GM23338 (cell line): ENCODE results near the gene KIF2C. TPM values are rescaled to one million over a fixed set of nuclear protein-coding genes. Genes with fewer than 3 reads are reported as not detected.
A peak's percentile ranks its signal among the peaks of the same experiment; 100 is the strongest.

ENCODE experiments used
- ATAC-seq: fragments of 200-7000 bp; cut with Tn5 transposase; 3 replicates; pipeline ENCODE4 v1.9.1; 2020
- DNase-seq: peaks from one replicate; pipeline ENCODE4 v3.0.0-alpha.2; 2015; ENCODE audit warnings: low spot score
- H2AFZ ChIP-seq: fragments of 200-600 bp; sonication (generic); 2 replicates; pipeline ENCODE4 v1.8.0; 2016; ENCODE audit warnings: antibody characterized with exemption, mild to moderate bottlenecking, moderate library complexity
- H3F3A ChIP-seq: fragments of 200-600 bp; sonication (generic); replicated peaks from 2 replicates; pipeline ENCODE4 v1.8.0; 2017; ENCODE audit warnings: antibody characterized with exemption, mixed run types, low read depth
- H3K27ac ChIP-seq: fragments of 200-600 bp; sonication (generic); 2 replicates; pipeline ENCODE4 v1.6.1; 2016; ENCODE audit warnings: low read depth
- H3K27me3 ChIP-seq: fragments of 200-600 bp; sonication (generic); 2 replicates; pipeline ENCODE4 v1.8.0; 2016; ENCODE audit warnings: mild to moderate bottlenecking, mixed run types, moderate library complexity; ENCODE audit not compliant: insufficient read depth
- H3K36me3 ChIP-seq: fragments of 200-600 bp; sonication (generic); 2 replicates; pipeline ENCODE4 v1.8.0; 2016; ENCODE audit warnings: mild to moderate bottlenecking; ENCODE audit not compliant: insufficient read depth
- H3K4me1 ChIP-seq: fragments of 200-600 bp; sonication (generic); 2 replicates; pipeline ENCODE4 v1.8.0; 2016; ENCODE audit warnings: mild to moderate bottlenecking, moderate library complexity; ENCODE audit not compliant: insufficient read depth
- H3K4me2 ChIP-seq: fragments of 200-600 bp; sonication (generic); 2 replicates; pipeline ENCODE4 v1.7.1; 2017; ENCODE audit warnings: mixed run types
- H3K4me3 ChIP-seq: fragments of 200-600 bp; sonication (generic); 2 replicates; pipeline ENCODE4 v1.6.1; 2016; ENCODE audit warnings: mixed run types
- H3K79me2 ChIP-seq: fragments of 200-600 bp; sonication (generic); replicated peaks from 2 replicates; pipeline ENCODE4 v1.8.0; 2017; ENCODE audit warnings: mild to moderate bottlenecking; ENCODE audit not compliant: insufficient read depth
- H3K9me2 ChIP-seq: fragments of 200-600 bp; sonication (generic); 2 replicates; pipeline ENCODE4 v1.8.0; 2017; ENCODE audit not compliant: insufficient read depth
- H4K20me1 ChIP-seq: fragments of 200-600 bp; sonication (generic); replicated peaks from 2 replicates; pipeline ENCODE4 v1.8.0; 2017; ENCODE audit warnings: mild to moderate bottlenecking; ENCODE audit not compliant: insufficient read depth
- H3K27ac Mint-ChIP-seq: 2 replicates; pipeline ENCODE4 v1.8.0; 2020; ENCODE audit warnings: inconsistent platforms, mild to moderate bottlenecking, moderate library complexity, mixed read lengths
- H3K27me3 Mint-ChIP-seq: 3 replicates; pipeline ENCODE4 v1.8.0; 2022; ENCODE audit warnings: low read depth, mild to moderate bottlenecking, moderate library complexity, mixed read lengths, inconsistent platforms; ENCODE audit not compliant: insufficient read depth, poor library complexity
- H3K36me3 Mint-ChIP-seq: 3 replicates; pipeline ENCODE4 v1.8.0; 2021; ENCODE audit warnings: low read depth, mild to moderate bottlenecking, inconsistent platforms, moderate library complexity, mixed read lengths
- H3K4me1 Mint-ChIP-seq: 3 replicates; pipeline ENCODE4 v1.8.0; 2020; ENCODE audit warnings: mild to moderate bottlenecking, inconsistent platforms, mixed read lengths
- H3K4me3 Mint-ChIP-seq: 3 replicates; pipeline ENCODE4 v1.8.0; 2021; ENCODE audit warnings: moderate library complexity, mild to moderate bottlenecking, inconsistent platforms, mixed read lengths
- H3K9me3 Mint-ChIP-seq: 3 replicates; pipeline ENCODE4 v1.8.0; 2020; ENCODE audit warnings: moderate library complexity, mild to moderate bottlenecking, inconsistent platforms, mixed read lengths
- CREB1 ChIP-seq: fragments of 250-450 bp; sonication (Bioruptor Pico); IDR thresholded peaks from 2 replicates; pipeline ENCODE4 v1.5.0; 2020; ENCODE audit warnings: low read depth, mild to moderate bottlenecking, moderate library complexity
- EZH2 ChIP-seq: fragments of 200-600 bp; sonication (generic); IDR thresholded peaks from one replicate; pipeline ENCODE4 v1.8.0; 2017; ENCODE audit warnings: antibody characterized with exemption, mild to moderate bottlenecking, low read depth; ENCODE audit not compliant: unreplicated experiment
- JUNB ChIP-seq: IDR thresholded peaks from one replicate; pipeline ENCODE4 v1.6.1; 2016; ENCODE audit warnings: antibody characterized with exemption; ENCODE audit not compliant: unreplicated experiment
- STAT1 ChIP-seq: IDR thresholded peaks from one replicate; pipeline ENCODE4 v1.6.1; 2016; ENCODE audit warnings: antibody characterized with exemption; ENCODE audit not compliant: unreplicated experiment
- ZNF331 ChIP-seq: fragments of 250-450 bp; sonication (Bioruptor Pico); IDR thresholded peaks from 2 replicates; pipeline ENCODE4 v1.5.0; 2020; ENCODE audit warnings: low read depth, mild to moderate bottlenecking, moderate library complexity
- polyA plus RNA-seq: library from polyadenylated mRNA; unstranded; fragments of >200 nt; fragmentation: Nextera tagmentation; extraction: Ambion mirVana; gene quantifications from 2 replicates; pipeline ENCODE4 v1.2.1, GENCODE V29; 2016
- total RNA-seq: library from RNA; depleted of rRNA; stranded (reverse); fragments of >200 nt; shearing (Covaris generic); gene quantifications from 2 replicates; pipeline ENCODE4 v1.2.3, GENCODE V29; 2014
- TF ChIP-seq, protein P1 (sequence below): fragments of 250-450 bp; sonication (Bioruptor Pico); IDR thresholded peaks from 2 replicates; pipeline ENCODE4 v1.5.0; 2020; ENCODE audit warnings: mild to moderate bottlenecking, moderate library complexity
- TF ChIP-seq, protein P2 (sequence below), 2 experiments: fragments of 200-600 bp in 1 of 2; sonication (generic) in 1 of 2; conservative IDR thresholded peaks; 2 replicates each; pipeline versions ENCODE4 v1.5.1 to v1.6.1; 2016 to 2017; ENCODE audit warnings: antibody characterized with exemption in 2 of 2, low read depth in 2 of 2, mild to moderate bottlenecking in 2 of 2, moderate library complexity in 1 of 2

KIF2C gene
- total and polyA plus RNA-seq, 2 experiments from 2014 or later, result 38.0 to 62.9 TPM

DNA sequence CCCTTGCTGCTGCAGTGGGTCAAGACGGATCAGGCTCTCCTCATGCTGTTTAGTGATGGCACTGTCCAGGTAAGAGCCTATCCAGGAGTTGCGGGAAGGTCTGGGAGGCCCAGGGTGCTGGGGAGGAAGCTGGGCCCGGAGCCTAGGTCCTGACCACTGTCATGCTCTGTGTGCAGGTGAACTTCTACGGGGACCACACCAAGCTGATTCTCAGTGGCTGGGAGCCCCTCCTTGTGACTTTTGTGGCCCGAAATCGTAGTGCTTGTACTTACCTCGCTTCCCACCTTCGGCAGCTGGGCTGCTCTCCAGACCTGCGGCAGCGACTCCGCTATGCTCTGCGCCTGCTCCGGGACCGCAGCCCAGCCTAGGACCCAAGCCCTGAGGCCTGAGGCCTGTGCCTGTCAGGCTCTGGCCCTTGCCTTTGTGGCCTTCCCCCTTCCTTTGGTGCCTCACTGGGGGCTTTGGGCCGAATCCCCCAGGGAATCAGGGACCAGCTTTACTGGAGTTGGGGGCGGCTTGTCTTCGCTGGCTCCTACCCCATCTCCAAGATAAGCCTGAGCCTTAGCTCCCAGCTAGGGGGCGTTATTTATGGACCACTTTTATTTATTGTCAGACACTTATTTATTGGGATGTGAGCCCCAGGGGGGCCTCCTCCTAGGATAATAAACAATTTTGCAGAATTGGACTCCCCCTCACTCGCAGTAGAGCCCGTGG lies 65.8 kb downstream of the KIF2C start:
- Mint-ChIP-seq H3K27me3 (peaks cover 16% of the 10 kb centered on the region), H3K27ac (no peak overlapping the region), H3K4me3 (no peak overlapping the region), H3K9me3 (no peaks in the 10 kb centered on the region), H3K36me3 (peaks cover 41% of the 10 kb centered on the region), H3K4me1 (peaks cover 38% of the 10 kb centered on the region)
- H3K4me2 ChIP-seq, result no peak overlapping the region
- H3K36me3 ChIP-seq, result no peaks in the 10 kb centered on the region; the same call in 1 of the 2 replicates
- H3K79me2 ChIP-seq, result 0 out of 2 replicates have a peak, but pooled peaks cover 3% of the 10 kb centered on the region
- no peaks in the 10 kb centered on the region for H4K20me1 ChIP-seq
- TF ChIP-seq JUNB (no peak), EZH2 (no peak), ZNF331 (CRISPR knock-in tag) (no peak), STAT1 (no peak), CREB1 (CRISPR knock-in tag) (no peak)
- TF ChIP-seq, protein P1, sequence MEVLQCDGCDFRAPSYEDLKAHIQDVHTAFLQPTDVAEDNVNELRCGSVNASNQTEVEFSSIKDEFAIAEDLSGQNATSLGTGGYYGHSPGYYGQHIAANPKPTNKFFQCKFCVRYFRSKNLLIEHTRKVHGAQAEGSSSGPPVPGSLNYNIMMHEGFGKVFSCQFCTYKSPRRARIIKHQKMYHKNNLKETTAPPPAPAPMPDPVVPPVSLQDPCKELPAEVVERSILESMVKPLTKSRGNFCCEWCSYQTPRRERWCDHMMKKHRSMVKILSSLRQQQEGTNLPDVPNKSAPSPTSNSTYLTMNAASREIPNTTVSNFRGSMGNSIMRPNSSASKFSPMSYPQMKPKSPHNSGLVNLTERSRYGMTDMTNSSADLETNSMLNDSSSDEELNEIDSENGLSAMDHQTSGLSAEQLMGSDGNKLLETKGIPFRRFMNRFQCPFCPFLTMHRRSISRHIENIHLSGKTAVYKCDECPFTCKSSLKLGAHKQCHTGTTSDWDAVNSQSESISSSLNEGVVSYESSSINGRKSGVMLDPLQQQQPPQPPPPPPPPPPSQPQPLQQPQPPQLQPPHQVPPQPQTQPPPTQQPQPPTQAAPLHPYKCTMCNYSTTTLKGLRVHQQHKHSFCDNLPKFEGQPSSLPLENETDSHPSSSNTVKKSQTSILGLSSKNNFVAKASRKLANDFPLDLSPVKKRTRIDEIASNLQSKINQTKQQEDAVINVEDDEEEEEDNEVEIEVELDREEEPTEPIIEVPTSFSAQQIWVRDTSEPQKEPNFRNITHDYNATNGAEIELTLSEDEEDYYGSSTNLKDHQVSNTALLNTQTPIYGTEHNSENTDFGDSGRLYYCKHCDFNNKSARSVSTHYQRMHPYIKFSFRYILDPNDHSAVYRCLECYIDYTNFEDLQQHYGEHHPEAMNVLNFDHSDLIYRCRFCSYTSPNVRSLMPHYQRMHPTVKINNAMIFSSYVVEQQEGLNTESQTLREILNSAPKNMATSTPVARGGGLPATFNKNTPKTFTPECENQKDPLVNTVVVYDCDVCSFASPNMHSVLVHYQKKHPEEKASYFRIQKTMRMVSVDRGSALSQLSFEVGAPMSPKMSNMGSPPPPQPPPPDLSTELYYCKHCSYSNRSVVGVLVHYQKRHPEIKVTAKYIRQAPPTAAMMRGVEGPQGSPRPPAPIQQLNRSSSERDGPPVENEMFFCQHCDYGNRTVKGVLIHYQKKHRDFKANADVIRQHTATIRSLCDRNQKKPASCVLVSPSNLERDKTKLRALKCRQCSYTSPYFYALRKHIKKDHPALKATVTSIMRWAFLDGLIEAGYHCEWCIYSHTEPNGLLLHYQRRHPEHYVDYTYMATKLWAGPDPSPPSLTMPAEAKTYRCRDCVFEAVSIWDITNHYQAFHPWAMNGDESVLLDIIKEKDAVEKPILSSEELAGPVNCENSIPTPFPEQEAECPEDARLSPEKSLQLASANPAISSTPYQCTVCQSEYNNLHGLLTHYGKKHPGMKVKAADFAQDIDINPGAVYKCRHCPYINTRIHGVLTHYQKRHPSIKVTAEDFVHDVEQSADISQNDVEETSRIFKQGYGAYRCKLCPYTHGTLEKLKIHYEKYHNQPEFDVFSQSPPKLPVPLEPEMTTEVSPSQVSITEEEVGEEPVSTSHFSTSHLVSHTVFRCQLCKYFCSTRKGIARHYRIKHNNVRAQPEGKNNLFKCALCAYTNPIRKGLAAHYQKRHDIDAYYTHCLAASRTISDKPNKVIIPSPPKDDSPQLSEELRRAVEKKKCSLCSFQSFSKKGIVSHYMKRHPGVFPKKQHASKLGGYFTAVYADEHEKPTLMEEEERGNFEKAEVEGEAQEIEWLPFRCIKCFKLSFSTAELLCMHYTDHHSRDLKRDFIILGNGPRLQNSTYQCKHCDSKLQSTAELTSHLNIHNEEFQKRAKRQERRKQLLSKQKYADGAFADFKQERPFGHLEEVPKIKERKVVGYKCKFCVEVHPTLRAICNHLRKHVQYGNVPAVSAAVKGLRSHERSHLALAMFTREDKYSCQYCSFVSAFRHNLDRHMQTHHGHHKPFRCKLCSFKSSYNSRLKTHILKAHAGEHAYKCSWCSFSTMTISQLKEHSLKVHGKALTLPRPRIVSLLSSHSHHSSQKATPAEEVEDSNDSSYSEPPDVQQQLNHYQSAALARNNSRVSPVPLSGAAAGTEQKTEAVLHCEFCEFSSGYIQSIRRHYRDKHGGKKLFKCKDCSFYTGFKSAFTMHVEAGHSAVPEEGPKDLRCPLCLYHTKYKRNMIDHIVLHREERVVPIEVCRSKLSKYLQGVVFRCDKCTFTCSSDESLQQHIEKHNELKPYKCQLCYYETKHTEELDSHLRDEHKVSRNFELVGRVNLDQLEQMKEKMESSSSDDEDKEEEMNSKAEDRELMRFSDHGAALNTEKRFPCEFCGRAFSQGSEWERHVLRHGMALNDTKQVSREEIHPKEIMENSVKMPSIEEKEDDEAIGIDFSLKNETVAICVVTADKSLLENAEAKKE, result no peak
- TF ChIP-seq, protein P2, sequence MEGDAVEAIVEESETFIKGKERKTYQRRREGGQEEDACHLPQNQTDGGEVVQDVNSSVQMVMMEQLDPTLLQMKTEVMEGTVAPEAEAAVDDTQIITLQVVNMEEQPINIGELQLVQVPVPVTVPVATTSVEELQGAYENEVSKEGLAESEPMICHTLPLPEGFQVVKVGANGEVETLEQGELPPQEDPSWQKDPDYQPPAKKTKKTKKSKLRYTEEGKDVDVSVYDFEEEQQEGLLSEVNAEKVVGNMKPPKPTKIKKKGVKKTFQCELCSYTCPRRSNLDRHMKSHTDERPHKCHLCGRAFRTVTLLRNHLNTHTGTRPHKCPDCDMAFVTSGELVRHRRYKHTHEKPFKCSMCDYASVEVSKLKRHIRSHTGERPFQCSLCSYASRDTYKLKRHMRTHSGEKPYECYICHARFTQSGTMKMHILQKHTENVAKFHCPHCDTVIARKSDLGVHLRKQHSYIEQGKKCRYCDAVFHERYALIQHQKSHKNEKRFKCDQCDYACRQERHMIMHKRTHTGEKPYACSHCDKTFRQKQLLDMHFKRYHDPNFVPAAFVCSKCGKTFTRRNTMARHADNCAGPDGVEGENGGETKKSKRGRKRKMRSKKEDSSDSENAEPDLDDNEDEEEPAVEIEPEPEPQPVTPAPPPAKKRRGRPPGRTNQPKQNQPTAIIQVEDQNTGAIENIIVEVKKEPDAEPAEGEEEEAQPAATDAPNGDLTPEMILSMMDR (conservative IDR thresholded peaks at IDR 0.05; ENCODE audit: low read depth in 2 of 2), result peak; percentile 42 to 49
- peaks cover 36% of the 10 kb centered on the region for H3K4me1 ChIP-seq
- no peak overlapping the region for H2AFZ ChIP-seq
- H3K9me2 ChIP-seq, result no peaks in the 10 kb centered on the region
- no peaks in the 10 kb centered on the region for H3K27me3 ChIP-seq
- no peak for DNase-seq
- 0 out of 2 replicates have a peak overlapping the region, but pooled peaks have one; percentile 19 for H3K27ac ChIP-seq
- ATAC-seq, result no peak
- no peak overlapping the region for H3K4me3 ChIP-seq
- peaks cover 6% of the 10 kb centered on the region; the same call in 1 of the 2 replicates for H3F3A ChIP-seq
